ENCODE data around the gene NFATC2. TPM values are rescaled to one million over a fixed set of nuclear protein-coding genes. Genes with fewer than 3 reads are reported as not detected.

NFATC2 gene
- total RNA-seq, 4 donors from 2014 or later, result 5.3 to 22.5 (median 11.5) TPM

DNA sequence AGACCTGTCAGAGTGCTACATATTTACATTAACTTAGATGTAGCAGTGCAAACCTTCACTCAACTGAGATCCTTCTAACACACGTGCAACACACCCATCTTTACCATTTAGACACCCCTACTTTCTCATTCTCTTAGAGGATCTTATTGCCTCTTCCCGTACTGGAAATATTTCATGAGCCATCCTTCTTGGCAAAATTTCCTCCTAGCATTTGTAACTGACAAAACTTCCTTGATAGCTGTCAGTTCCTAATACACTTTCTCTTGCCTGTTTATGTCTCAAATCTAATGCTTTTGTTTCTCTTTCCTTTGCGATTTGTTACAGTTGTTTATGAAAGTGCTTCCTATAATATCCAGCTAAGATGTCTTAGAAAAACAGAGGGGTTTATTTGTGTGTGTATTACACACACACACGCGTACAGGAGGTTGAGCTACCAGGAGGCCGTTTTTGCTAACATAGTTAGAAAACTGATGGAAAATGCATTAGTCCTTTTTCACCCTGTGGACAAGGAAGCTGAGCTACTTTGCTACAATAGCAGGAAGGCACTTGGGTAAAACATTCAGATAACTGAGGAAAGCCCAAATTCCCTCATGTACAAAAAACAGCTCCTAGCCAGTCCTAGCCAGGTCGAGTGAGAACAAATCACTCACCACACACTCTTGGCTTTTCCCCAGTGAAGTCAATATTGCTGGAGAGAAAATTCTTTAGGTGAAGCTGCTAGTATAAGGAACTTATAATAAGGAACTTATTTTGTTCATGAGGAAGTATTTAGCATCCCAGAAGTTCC is 153.6 kb downstream of the NFATC2 start:
- no peaks in the 10 kb centered on the region for H3K27me3 ChIP-seq
- no peaks in the 10 kb centered on the region for H3K36me3 ChIP-seq
- in situ Hi-C loops (cut with MboI; ENCODE audit: low pct_ligation_motif_present in 1 of 4, low pct_unique_long_range_greater_than_20kb in 1 of 4, low sequenced_read_pairs in 3 of 4), result loop anchor here in 1 of 4 donors (25.0 kb wide), 1 partner anchor 198 kb away; no protein-coding TSS in a partner anchor
- 61 to 84% methylated on average over 6 to 7 of the region's 7 CpGs for WGBS, 2 donors (ENCODE audit: low coverage in 1 of 2)
- no peaks in the 10 kb centered on the region for H3K9me3 ChIP-seq
- no peaks in the 10 kb centered on the region for H3K4me1 ChIP-seq
- no peak for TF ChIP-seq POLR2AphosphoS5 (IDR thresholded peaks at IDR 0.05)
- TF ChIP-seq CTCF (IDR thresholded peaks at IDR 0.05), result no peak
- TF ChIP-seq POLR2A (IDR thresholded peaks at IDR 0.05), result no peak
- no peak for TF ChIP-seq EP300 (IDR thresholded peaks at IDR 0.05; ENCODE audit: low read depth)
- H3K27ac ChIP-seq, result no peak overlapping the region
- intact Hi-C loops (cut with DNase I; ENCODE audit: low total_unique reads), result loop anchor here (5.0 kb wide), 1 partner anchor 208 kb away; no protein-coding TSS in a partner anchor
- no peak overlapping the region for H3K4me3 ChIP-seq
- no peak for DNase-seq

DNA sequence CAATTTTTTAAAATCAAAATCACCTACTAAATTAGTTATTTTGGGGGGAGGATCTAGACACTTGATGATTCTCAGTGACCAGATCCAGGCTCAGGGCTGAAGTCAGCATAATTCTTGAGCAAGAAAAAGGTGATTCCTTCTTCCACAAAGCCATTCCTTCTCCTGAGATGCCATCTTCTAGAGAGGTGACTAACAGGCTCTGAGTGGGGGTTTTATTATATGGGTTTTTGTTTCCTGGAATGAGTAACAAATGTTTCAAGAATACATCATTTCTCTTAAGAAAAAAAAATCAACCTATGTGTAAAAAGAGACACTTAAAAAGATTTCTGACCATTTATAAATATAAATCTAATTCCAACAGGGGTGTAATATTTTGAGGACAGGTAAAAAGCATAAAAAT is 154.3 kb downstream of the NFATC2 start:
- in situ Hi-C loops (cut with MboI; ENCODE audit: low pct_ligation_motif_present in 1 of 4, low pct_unique_long_range_greater_than_20kb in 1 of 4, low sequenced_read_pairs in 3 of 4), result loop anchor here in 1 of 4 donors (25.0 kb wide), 1 partner anchor 199 kb away; no protein-coding TSS in a partner anchor
- Histone ChIP-seq H3K4me3 (no peak overlapping the region), H3K27ac (no peak overlapping the region), H3K4me1 (peaks cover 0 to 5% (median 2%) of the 10 kb centered on the region in 4 donors), H3K27me3 (no peaks in the 10 kb centered on the region), H3K9me3 (no peaks in the 10 kb centered on the region), H3K36me3 (no peaks in the 10 kb centered on the region)
- no peak for DNase-seq
- intact Hi-C loops (cut with DNase I; ENCODE audit: low total_unique reads), result loop anchor here (5.0 kb wide), 1 partner anchor 209 kb away; no protein-coding TSS in a partner anchor
- TF ChIP-seq POLR2AphosphoS5 (IDR thresholded peaks at IDR 0.05) (no peak), EP300 (IDR thresholded peaks at IDR 0.05; ENCODE audit: low read depth) (no peak), POLR2A (IDR thresholded peaks at IDR 0.05) (no peak), CTCF (IDR thresholded peaks at IDR 0.05) (no peak)

DNA sequence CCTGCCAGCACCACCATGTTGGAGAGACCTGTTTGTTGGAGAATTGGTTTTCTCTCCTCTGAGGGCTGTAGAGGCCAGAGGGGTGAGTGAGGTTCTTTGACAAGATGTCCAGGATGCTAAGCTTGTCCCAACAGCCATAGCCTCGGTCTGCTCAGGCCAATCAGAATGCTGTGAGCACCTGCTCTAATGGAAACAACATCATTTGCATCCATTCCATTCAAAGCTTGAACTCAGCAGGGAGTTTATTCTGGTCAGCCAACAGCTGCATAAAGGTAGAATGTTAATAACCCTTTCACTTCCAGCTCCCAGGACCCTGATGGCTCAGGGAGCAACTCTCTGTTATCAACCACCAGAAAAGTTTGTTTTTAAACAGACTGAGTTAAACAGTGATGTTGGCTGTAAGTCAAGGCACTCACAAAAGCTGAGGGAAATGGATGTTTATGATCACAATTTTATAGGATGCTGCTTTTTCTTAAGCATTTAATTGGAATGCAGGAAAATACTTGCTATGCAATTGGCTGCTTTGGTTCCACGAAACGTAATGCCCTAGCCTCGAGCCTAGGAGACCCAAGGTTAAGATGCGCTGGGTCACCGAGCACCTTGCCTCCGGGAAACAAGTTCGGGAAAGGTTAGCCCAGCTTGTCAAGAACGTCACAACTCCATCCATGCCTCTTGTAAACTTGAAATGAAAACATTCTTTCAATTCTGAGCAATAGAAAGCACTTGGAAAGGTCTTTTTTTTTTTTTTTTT is 155.2 kb downstream of the NFATC2 start:
- no peak overlapping the region for H3K27ac ChIP-seq
- no peaks in the 10 kb centered on the region for H3K27me3 ChIP-seq
- no peak for DNase-seq
- H3K9me3 ChIP-seq, result no peaks in the 10 kb centered on the region
- WGBS, 2 donors (ENCODE audit: low coverage in 1 of 2), result 82 to 84% methylated on average over 8 to 9 of the region's 9 CpGs
- in situ Hi-C loops (cut with MboI; ENCODE audit: low pct_ligation_motif_present in 1 of 4, low pct_unique_long_range_greater_than_20kb in 1 of 4, low sequenced_read_pairs in 3 of 4) (loop anchor here in 1 of 4 donors (25.0 kb wide), 1 partner anchor 200 kb away; no protein-coding TSS in a partner anchor), intact Hi-C loops (cut with DNase I; ENCODE audit: low total_unique reads) (loop anchor here (5.0 kb wide), 1 partner anchor 210 kb away; no protein-coding TSS in a partner anchor)
- H3K4me1 ChIP-seq, result peaks cover 0 to 12% (median 6%) of the 10 kb centered on the region in 4 donors
- TF ChIP-seq POLR2AphosphoS5 (IDR thresholded peaks at IDR 0.05) (no peak), CTCF (IDR thresholded peaks at IDR 0.05) (no peak), EP300 (IDR thresholded peaks at IDR 0.05; ENCODE audit: low read depth) (no peak), POLR2A (IDR thresholded peaks at IDR 0.05) (no peak)
- no peaks in the 10 kb centered on the region for H3K36me3 ChIP-seq
- no peak overlapping the region for H3K4me3 ChIP-seq

- intact Hi-C loops (cut with DNase I; ENCODE audit: low total_unique reads) (loop anchor here (5.0 kb wide), 1 partner anchor 211 kb away; no protein-coding TSS in a partner anchor), in situ Hi-C loops (cut with MboI; ENCODE audit: low pct_ligation_motif_present in 1 of 4, low pct_unique_long_range_greater_than_20kb in 1 of 4, low sequenced_read_pairs in 3 of 4) (loop anchor here in 1 of 4 donors (25.0 kb wide), 1 partner anchor 201 kb away; no protein-coding TSS in a partner anchor)
- Histone ChIP-seq H3K4me1 (peaks cover 0 to 12% (median 6%) of the 10 kb centered on the region in 4 donors), H3K27ac (no peak overlapping the region), H3K4me3 (no peak overlapping the region), H3K9me3 (no peaks in the 10 kb centered on the region), H3K36me3 (no peaks in the 10 kb centered on the region), H3K27me3 (no peaks in the 10 kb centered on the region)
- TF ChIP-seq POLR2AphosphoS5 (IDR thresholded peaks at IDR 0.05) (no peak), EP300 (IDR thresholded peaks at IDR 0.05; ENCODE audit: low read depth) (no peak), POLR2A (IDR thresholded peaks at IDR 0.05) (no peak), CTCF (IDR thresholded peaks at IDR 0.05) (no peak)
- no peak for DNase-seq
- WGBS, 2 donors (ENCODE audit: low coverage in 1 of 2), result 75 to 89% methylated on average over 3 to 4 of the region's 4 CpGs
These were observed 155.9 kb downstream of the NFATC2 start for GRCh38 chr20:51386586-51386985.
